ENCODE measurements around the gene TSC2.
"Not testable (repeated sequence)": the region's sequence is repeated elsewhere in the genome, so short reads cannot be mapped to it uniquely, and the experiment has no call there.

DNA sequence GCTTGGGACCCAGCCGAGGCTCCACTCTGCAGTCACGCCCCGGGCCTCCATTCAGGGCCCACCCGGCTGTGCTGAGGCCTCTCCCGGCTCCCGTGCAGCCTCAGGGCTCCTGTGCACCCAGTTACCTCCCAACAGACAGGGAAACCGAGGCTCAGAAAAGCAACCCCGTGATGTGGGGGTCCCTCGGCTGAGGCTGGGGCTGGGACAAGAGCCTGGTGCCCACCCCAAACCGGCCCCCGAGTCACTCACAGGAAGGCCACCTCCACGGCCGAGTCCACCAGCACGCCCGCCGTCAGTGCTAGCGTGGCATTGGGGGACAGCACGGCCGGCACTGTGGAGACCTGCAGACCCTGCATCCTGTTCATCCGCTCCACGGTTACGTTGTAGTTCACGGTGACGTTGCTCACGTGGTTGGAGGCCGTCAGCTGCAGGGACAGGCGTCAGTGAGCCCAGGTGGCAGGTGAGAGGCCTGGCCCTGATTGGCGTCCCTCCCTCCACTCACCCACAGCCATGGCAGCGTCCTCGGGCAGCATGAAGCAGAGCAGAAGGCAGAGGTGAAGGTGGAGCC, 64.8 kb downstream of the TSC2 start:
- not testable (repeated sequence) for TF ChIP-seq CREM (CRISPR knock-in tag; IDR thresholded peaks at IDR 0.05); NFYB (CRISPR knock-in tag; conservative IDR thresholded peaks at IDR 0.05; ENCODE audit: low read depth)
- TF ChIP-seq, protein P1, sequence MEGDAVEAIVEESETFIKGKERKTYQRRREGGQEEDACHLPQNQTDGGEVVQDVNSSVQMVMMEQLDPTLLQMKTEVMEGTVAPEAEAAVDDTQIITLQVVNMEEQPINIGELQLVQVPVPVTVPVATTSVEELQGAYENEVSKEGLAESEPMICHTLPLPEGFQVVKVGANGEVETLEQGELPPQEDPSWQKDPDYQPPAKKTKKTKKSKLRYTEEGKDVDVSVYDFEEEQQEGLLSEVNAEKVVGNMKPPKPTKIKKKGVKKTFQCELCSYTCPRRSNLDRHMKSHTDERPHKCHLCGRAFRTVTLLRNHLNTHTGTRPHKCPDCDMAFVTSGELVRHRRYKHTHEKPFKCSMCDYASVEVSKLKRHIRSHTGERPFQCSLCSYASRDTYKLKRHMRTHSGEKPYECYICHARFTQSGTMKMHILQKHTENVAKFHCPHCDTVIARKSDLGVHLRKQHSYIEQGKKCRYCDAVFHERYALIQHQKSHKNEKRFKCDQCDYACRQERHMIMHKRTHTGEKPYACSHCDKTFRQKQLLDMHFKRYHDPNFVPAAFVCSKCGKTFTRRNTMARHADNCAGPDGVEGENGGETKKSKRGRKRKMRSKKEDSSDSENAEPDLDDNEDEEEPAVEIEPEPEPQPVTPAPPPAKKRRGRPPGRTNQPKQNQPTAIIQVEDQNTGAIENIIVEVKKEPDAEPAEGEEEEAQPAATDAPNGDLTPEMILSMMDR (IDR thresholded peaks at IDR 0.05): not testable (repeated sequence)
- TF ChIP-seq, protein P2, sequence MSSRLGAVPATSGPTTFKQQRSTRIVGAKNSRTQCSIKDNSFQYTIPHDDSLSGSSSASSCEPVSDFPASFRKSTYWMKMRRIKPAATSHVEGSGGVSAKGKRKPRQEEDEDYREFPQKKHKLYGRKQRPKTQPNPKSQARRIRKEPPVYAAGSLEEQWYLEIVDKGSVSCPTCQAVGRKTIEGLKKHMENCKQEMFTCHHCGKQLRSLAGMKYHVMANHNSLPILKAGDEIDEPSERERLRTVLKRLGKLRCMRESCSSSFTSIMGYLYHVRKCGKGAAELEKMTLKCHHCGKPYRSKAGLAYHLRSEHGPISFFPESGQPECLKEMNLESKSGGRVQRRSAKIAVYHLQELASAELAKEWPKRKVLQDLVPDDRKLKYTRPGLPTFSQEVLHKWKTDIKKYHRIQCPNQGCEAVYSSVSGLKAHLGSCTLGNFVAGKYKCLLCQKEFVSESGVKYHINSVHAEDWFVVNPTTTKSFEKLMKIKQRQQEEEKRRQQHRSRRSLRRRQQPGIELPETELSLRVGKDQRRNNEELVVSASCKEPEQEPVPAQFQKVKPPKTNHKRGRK (CRISPR knock-in tag; IDR thresholded peaks at IDR 0.05; ENCODE audit: borderline replicate concordance): not testable (repeated sequence)
